Muscle of leg (tissue), 11 donors: ENCODE data around the gene REEP3. TPM values are rescaled to one million over a fixed set of nuclear protein-coding genes. Genes with fewer than 3 reads are reported as not detected.

Experiments used
- DNase-seq: peaks from one replicate; pipeline ENCODE4 v3.0.0; 2013
- H3K27ac ChIP-seq: one replicate; pipeline ENCODE4 v1.5.1; 2013; ENCODE audit warnings: mild to moderate bottlenecking, low read length, control low read depth
- H3K27me3 ChIP-seq: one replicate; pipeline ENCODE4 v1.6.1; 2013; ENCODE audit warnings: low read length; ENCODE audit not compliant: control insufficient read depth, insufficient read depth
- H3K36me3 ChIP-seq: one replicate; pipeline ENCODE4 v1.6.1; 2013; ENCODE audit warnings: low read length; ENCODE audit not compliant: control insufficient read depth, insufficient read depth
- H3K4me1 ChIP-seq: one replicate; pipeline ENCODE4 v1.6.1; 2013; ENCODE audit warnings: low read length; ENCODE audit not compliant: control insufficient read depth, insufficient read depth
- H3K4me3 ChIP-seq: one replicate; pipeline ENCODE4 v1.5.1; 2013; ENCODE audit warnings: low read length, control low read depth
- H3K9me3 ChIP-seq: replicated peaks from 2 replicates; pipeline ENCODE4 v1.6.1; 2013; ENCODE audit warnings: low read depth, low read length; ENCODE audit not compliant: control insufficient read depth
- WGBS: methylation state at CpG from one replicate; pipeline ENCODE4 v1.1.5; 2013; ENCODE audit warnings: missing lambda C conversion rate; ENCODE audit not compliant: insufficient coverage; 5-methylcytosine and 5-hydroxymethylcytosine counted together
- polyA plus RNA-seq, 8 donors: library from polyadenylated mRNA; unstranded; fragments of 120-200 nt; gene quantifications; one replicate each; pipeline versions ENCODE4 v1.2.1 to v1.2.3, GENCODE V29; 2013; ENCODE audit warnings: inconsistent platforms in 1 of 8, low replicate concordance in 1 of 8; ENCODE audit not compliant: insufficient read length in 8 of 8, insufficient read depth in 1 of 8
- total RNA-seq: library from RNA; stranded (reverse); fragments of 120-200 nt; gene quantifications from one replicate; pipeline ENCODE4 v1.2.4, GENCODE V29; 2013

The REEP3 gene
- total and polyA plus RNA-seq, 9 donors = 14.1 to 22.1 (median 15.3) TPM

DNA sequence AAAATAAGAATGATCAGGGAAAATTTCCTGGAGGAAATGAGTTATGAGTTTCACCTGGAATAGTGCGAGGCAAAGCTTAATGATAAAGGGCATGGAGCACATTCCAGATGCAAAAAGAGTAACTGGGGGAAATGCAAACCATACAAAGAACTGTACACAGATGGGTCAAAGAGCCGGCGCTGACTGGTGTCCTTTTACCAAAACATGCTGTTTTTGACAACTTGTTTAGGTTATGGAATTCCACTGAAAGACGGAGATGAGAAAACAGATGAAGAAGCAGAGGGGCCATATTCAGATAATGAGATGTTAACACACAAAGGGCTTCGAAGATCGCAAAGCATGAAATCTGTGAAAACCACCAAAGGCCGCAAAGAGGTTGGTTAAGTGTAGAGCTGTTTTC, 98.2 kb downstream of the REEP3 start:
- Histone ChIP-seq H3K4me1 (peaks cover 1% of the 10 kb centered on the region), H3K27me3 (no peaks in the 10 kb centered on the region), H3K4me3 (no peak overlapping the region), H3K36me3 (no peaks in the 10 kb centered on the region), H3K9me3 (no peaks in the 10 kb centered on the region), H3K27ac (no peak overlapping the region)
- no peak for DNase-seq
- 88% methylated on average over 6 of the region's 7 CpGs for WGBS

DNA sequence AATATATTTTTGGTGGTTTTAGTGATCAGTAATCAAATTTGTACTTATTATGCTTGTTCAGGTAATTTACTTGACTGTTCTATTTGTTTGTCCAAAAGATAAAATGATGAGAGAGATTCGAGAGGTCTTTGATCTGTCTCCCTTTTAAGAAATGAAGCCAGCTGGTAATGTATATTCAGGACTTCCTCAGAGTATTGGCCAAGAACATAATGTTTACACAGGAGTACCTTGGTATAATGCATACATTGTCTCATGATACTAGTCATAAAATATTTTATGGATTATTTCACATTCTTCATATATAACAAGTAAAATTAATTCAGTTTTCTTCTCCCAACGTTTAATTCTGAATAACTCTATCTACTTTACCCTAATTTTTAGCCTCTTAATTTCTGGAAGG, 100.9 kb downstream of the REEP3 start:
- Histone ChIP-seq H3K4me3 (no peak overlapping the region), H3K4me1 (no peaks in the 10 kb centered on the region), H3K36me3 (no peaks in the 10 kb centered on the region), H3K27ac (no peak overlapping the region), H3K27me3 (no peaks in the 10 kb centered on the region), H3K9me3 (no peaks in the 10 kb centered on the region)
- no peak for DNase-seq
- no CpG with 5 or more reads among the region's 2 CpGs for whole genome bisulfite sequencing

DNA sequence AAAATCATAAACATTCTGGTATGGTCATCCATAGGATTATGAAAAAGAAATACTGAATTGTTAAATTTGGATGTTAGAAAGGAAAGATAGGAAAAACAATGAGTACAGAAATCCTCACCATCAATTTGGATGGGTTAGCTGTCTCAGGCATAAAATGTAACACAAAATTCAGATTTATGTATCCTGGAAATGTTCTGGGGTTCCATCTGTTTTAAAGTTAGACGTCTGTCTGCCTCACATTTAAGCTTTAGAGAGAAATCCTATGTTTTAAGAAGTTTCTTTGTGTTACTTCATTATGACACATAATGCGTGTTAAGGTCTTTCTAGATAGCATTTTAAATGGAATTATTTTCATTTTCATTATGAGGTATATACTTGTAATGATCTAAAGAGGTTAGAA, 103.5 kb downstream of the REEP3 start:
- WGBS = no CpG with 5 or more reads among the region's 2 CpGs
- H3K27ac ChIP-seq = no peak overlapping the region
- H3K9me3 ChIP-seq = no peaks in the 10 kb centered on the region
- DNase-seq = no peak
- H3K36me3 ChIP-seq = no peaks in the 10 kb centered on the region
- no peaks in the 10 kb centered on the region for H3K27me3 ChIP-seq
- no peak overlapping the region for H3K4me3 ChIP-seq
- peaks cover 7% of the 10 kb centered on the region for H3K4me1 ChIP-seq

DNA sequence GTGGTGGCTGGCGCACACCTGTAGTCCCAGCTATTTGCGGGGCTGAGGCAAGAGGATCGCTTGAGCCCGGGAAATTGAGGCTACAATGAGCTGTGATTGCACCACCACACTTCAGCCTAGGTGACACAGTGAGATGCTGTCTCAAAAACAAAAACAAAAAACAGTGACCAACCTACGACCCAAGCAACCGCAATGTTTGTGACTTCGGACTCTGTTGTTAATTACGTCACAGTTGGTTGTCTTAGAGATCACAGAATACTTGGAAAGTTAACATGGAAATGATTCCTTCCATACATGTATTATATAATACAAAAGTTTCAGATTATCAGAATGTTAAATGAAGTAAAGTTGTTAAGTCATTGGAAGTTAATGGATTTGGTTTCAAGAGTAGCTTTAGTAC, 106.2 kb downstream of the REEP3 start:
- WGBS = 77% methylated on average over 4 of the region's 8 CpGs
- Histone ChIP-seq H3K9me3 (no peaks in the 10 kb centered on the region), H3K27me3 (no peaks in the 10 kb centered on the region), H3K27ac (no peak overlapping the region), H3K36me3 (no peaks in the 10 kb centered on the region), H3K4me3 (no peak overlapping the region), H3K4me1 (peaks cover 13% of the 10 kb centered on the region)
- DNase-seq = peak; percentile 56

DNA sequence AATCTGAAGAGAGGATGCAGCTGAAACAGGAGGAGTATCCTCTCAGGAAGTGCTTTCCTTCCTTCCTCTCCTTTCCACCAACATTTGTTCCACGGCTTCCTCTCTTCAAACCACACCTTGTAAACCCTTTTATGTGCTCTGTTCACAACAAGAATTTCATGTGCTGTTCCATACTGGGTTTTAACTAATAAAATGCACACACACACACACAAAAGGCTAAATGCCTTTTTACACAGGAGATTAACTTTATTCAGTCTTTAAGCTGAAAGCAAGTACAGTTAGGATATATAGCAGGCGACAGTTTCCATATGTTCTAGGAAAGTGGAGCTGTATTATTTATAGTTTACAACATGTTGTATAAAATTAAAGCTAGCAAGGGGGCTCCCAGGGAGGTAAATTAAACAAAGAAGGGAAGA, 106.7 kb downstream of the REEP3 start:
- Histone ChIP-seq H3K27me3 (no peaks in the 10 kb centered on the region), H3K27ac (peak overlapping the region; percentile 99), H3K36me3 (no peaks in the 10 kb centered on the region), H3K4me1 (peaks cover 13% of the 10 kb centered on the region), H3K4me3 (no peak overlapping the region), H3K9me3 (no peaks in the 10 kb centered on the region)
- DNase-seq = peak; percentile 33
- WGBS = 22% methylated on average over 1 of the region's 2 CpGs

DNA sequence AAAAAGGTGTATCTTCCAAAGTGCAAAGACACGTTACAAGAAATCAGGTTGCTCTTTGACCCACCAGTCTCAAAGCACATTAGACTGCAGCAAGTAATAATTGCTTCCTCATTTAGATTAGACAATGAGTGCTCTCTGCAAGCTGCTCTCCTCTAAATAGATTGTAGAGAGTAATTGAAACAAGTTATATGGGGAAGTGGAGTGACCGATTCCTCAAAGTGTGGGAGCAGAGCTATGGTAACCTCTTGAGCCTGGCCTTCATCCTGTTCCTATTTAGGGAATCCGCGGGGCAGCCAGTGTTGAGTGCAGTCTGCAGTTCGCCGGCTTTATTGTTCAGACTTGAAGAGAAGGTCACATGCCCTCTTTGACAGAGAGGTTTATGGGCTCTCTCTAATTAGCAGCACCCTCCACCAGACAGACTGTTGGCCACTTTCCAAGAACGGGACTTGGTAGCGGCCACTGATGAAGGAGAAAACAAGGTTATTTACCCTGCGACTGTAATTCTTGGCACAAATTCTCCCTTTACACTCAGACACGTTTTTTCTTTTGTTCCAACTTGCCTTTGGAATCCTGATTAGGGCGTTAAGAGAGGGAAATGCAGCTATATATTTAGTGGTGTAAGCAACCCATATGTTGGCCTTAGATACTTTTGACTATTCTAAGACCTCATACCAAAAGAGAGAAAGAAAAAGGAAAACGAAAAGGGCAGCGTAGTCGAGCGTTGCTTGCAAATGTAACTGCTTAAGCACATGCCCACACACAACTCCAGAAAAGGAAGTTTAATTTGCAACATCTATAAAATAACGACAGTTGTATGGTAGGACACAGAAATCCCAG, 107.5 kb downstream of the REEP3 start:
- no peaks in the 10 kb centered on the region for H3K27me3 ChIP-seq
- H3K9me3 ChIP-seq = no peaks in the 10 kb centered on the region
- DNase-seq = peak; percentile 87
- no peaks in the 10 kb centered on the region for H3K36me3 ChIP-seq
- peaks cover 13% of the 10 kb centered on the region for H3K4me1 ChIP-seq
- 7% methylated on average over 3 of the region's 16 CpGs for WGBS
- H3K27ac ChIP-seq = peak overlapping the region; percentile 99
- peak overlapping the region; percentile 64 for H3K4me3 ChIP-seq

DNA sequence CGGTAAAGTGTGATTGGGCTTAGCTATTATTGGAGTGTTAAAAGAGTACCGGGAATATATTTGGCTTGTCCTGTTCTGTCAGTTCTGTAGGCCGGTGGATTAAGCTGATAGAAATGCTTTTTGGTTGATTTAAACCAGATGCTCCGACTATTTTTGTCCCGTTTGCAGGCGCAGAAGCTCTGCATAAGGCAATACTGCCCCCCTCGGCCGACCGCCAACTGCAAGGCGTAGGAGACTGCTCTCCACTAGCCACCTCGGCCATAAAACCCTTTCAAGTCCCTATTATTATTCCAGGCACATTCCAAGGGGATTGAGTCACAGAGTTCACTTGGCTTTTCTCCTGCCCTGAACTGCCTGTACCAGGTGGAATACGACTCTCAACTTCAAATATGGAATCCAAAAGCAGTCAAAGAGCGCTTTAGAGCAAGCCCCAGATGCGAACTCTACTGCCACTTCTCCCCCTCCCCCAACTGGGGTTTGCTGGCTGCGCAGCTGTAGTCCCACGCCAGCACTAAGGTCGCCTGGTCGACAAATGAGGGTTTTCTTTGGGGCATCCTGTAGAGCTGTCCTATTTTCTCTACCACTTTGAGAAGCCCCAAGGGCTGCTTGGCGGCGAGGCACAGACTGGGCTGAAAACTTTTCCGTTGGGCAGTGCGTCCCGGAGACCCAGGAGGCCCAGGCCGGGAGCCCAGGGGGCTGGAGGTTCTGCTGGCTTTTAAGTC, 108.3 kb downstream of the REEP3 start:
- Histone ChIP-seq H3K9me3 (no peaks in the 10 kb centered on the region), H3K27me3 (no peaks in the 10 kb centered on the region), H3K36me3 (no peaks in the 10 kb centered on the region), H3K4me3 (peak overlapping the region; percentile 64), H3K4me1 (peaks cover 15% of the 10 kb centered on the region), H3K27ac (peak overlapping the region; percentile 99)
- WGBS = 0% methylated on average over 14 of the region's 24 CpGs
- DNase-seq = peak; percentile 100

DNA sequence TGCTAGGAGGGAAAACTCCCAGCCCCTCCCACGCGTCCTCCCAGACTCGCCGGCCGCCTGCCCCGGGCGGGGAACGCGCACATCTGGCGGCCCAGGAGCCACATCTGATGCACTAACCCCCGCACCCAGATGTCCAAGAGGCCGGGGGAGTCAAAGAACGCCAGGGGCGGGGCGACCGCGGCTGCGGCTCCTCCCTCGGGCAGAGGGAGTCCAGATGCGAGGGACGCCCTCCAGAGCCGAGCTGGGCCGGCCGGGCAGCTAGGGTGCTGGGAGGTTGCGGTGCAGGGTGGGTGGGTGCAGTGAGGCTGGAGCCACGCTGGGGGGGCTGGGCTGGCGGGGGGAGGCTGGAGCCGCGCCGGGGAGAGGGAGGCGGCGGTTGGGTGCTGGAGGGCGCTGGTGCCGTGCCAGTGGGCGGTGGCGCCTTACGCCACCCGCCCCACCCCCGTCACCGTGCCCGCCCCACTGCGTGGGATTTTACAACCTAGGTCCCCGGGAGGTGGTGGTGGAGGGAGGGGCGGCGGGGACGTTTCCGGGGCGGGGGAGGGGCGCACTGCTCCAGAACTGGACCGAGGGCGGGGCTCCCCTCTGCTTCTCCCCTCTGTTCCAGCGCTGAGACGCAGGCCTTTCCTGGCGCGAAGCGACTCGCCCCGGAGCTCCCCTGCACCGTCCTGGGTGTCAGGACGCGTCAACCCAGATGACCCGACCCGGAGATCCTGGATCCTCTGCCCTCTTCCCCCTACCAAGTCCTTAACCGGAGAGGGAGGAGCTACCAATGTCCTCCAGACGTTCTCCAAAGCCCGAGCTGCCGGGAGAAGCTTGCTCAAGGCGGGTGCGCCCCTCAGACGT, 109.1 kb downstream of the REEP3 start:
- peak; percentile 99 for DNase-seq
- H3K4me1 ChIP-seq = peaks cover 15% of the 10 kb centered on the region
- WGBS = under 1% methylated on average over 39 of the region's 70 CpGs

DNA sequence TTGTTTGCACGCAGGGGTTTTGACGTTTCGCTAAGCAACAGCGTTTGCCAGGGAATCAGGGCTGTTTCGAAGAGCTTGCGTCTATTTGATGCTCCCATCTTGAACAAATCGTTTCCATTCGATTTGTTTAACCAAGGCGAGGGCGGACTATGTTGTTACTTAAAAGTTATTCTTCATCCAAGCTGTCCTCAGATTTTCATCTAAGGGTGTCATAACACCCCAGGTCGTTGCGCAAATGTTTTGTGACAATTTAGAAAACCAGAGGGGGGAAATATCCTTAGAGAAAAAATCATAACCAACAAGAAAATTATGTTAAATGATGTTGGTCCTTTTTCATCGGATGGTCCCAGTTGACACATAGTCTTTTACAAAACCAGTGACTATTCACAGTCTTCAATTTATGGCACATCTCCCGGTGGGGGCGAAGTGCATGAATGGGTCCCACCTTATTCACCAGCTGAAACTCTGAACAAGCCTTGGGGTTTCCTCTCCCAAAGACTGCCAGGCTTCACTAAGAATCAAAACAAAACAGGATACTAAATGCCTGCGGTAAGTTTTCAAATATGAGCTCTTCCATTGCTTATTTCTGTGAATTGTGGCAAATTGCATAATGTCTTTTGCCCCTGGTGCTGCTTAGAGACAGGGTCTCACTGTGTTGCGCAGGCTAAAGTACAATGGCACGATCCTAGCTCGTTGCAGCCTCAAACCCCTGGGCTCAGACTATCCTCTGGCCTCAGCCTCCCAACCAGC, 109.9 kb downstream of the REEP3 start:
- 11% methylated on average over 7 of the region's 19 CpGs for WGBS
- no peaks in the 10 kb centered on the region for H3K27me3 ChIP-seq
- peak overlapping the region; percentile 64 for H3K4me3 ChIP-seq
- peaks cover 15% of the 10 kb centered on the region for H3K4me1 ChIP-seq
- H3K27ac ChIP-seq = peak overlapping the region; percentile 99
- DNase-seq = peak; percentile 98
- no peaks in the 10 kb centered on the region for H3K9me3 ChIP-seq
- H3K36me3 ChIP-seq = no peaks in the 10 kb centered on the region

More for the DNA sequence above, 109.1 kb downstream of the REEP3 start:
- peak overlapping the region; percentile 99 for H3K27ac ChIP-seq
- no peaks in the 10 kb centered on the region for H3K36me3 ChIP-seq
- no peaks in the 10 kb centered on the region for H3K9me3 ChIP-seq
- peak overlapping the region; percentile 64 for H3K4me3 ChIP-seq
- H3K27me3 ChIP-seq = no peaks in the 10 kb centered on the region
